ENCODE results near the gene SKAP1. TPM values are rescaled to one million over a fixed set of nuclear protein-coding genes. Genes with fewer than 3 reads are reported as not detected.

Gene SKAP1
- total and polyA plus RNA-seq, 2 of the 13 experiments (the other 11 are each of a cell fraction or from before 2014, with no cell fraction given), result 0.21 TPM; not detected in 1

DNA sequence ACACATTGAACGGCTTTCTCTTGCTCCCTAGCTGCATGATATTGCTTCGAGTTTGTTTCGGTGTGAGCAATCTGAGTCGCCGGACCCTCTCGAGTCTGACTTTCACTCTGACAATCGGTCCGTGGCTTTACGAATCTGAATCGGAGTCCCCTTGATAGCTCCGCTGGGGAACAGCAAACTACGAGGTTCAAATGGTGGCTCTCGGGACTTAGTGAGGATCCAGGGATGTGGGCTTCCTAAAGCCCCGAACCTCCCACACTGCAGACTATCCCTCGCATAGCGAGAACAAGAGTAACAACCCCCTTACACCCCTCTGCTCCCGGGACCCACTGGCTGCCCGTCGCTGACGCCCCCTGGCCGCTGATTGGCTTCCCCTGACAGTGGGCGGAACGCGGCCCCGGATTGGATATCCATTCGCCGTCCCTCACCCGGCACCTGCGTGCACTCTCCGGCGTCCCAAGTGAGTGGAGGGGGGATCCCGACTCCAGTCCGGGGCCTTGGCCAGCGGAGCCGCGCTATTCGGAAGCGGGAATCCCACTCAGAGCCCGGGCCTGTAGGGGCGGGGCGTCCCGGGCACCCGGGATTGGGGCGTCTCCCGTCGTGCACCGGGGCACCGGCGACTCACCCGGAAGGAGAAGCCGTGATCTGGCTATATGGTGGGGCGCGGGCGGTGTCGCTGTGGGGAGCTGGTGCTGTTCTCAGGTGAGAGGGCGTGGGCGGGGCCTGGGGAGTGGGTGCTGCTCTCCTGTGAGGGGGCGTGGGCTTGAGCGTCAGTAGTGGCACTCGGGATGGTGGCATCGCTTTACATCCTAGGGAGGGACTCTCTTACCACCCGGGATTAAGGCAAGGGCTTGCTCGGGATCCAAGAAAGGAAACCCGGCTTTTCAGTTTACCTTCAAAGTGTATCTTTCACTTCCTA is 322.6 kb downstream of the SKAP1 start, which contains the start of gene SNX11 (continued):
- TF ChIP-seq ZNF616 (CRISPR knock-in tag; IDR thresholded peaks at IDR 0.05; ENCODE audit: low read depth), result no peak; the same call in 1 of the 2 replicates
- peak; percentile 25 to 84; a peak in 3 of 4 replicates for TF ChIP-seq KLF16 (CRISPR knock-in tag; IDR thresholded peaks at IDR 0.05)
- peak; percentile 63; the same call in 1 of the 2 replicates for TF ChIP-seq KDM5A (IDR thresholded peaks at IDR 0.05; ENCODE audit: borderline replicate concordance, low read length)
- peak; percentile 86 for TF ChIP-seq NAIF1 (CRISPR knock-in tag; IDR thresholded peaks at IDR 0.05; ENCODE audit: borderline replicate concordance)
- TF ChIP-seq, protein P1, sequence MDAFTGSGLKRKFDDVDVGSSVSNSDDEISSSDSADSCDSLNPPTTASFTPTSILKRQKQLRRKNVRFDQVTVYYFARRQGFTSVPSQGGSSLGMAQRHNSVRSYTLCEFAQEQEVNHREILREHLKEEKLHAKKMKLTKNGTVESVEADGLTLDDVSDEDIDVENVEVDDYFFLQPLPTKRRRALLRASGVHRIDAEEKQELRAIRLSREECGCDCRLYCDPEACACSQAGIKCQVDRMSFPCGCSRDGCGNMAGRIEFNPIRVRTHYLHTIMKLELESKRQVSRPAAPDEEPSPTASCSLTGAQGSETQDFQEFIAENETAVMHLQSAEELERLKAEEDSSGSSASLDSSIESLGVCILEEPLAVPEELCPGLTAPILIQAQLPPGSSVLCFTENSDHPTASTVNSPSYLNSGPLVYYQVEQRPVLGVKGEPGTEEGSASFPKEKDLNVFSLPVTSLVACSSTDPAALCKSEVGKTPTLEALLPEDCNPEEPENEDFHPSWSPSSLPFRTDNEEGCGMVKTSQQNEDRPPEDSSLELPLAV (CRISPR knock-in tag; conservative IDR thresholded peaks at IDR 0.05; ENCODE audit: low read depth), result no peak
- TF ChIP-seq RARG (CRISPR knock-in tag; IDR thresholded peaks at IDR 0.05; ENCODE audit: low read depth), result no peak
- TF ChIP-seq ZNF282 (IDR thresholded peaks at IDR 0.05; ENCODE audit: partially characterized antibody), result no peak
- TF ChIP-seq ZNF724P (CRISPR knock-in tag; IDR thresholded peaks at IDR 0.05; ENCODE audit: borderline replicate concordance), result no peak; the same call in 1 of the 2 replicates
- TF ChIP-seq ZNF572 (CRISPR knock-in tag; IDR thresholded peaks at IDR 0.05), result peak; percentile 86; the same call in 1 of the 2 replicates
- TF ChIP-seq ADNP (CRISPR knock-in tag; IDR thresholded peaks at IDR 0.05), result no peak
- TF ChIP-seq ATM (IDR thresholded peaks at IDR 0.05; ENCODE audit: borderline replicate concordance), result no peak
- peak; percentile 60; the same call in 1 of the 2 replicates for TF ChIP-seq TSC22D2 (CRISPR knock-in tag; IDR thresholded peaks at IDR 0.05; ENCODE audit: borderline replicate concordance)
- TF ChIP-seq CEBPB (IDR thresholded peaks at IDR 0.05; ENCODE audit: borderline replicate concordance, low read depth, low read length), result no peak
- TF ChIP-seq FOXA3 (CRISPR knock-in tag; IDR thresholded peaks at IDR 0.05), result peak; percentile 15; the same call in 1 of the 2 replicates
- TF ChIP-seq, protein P2, sequence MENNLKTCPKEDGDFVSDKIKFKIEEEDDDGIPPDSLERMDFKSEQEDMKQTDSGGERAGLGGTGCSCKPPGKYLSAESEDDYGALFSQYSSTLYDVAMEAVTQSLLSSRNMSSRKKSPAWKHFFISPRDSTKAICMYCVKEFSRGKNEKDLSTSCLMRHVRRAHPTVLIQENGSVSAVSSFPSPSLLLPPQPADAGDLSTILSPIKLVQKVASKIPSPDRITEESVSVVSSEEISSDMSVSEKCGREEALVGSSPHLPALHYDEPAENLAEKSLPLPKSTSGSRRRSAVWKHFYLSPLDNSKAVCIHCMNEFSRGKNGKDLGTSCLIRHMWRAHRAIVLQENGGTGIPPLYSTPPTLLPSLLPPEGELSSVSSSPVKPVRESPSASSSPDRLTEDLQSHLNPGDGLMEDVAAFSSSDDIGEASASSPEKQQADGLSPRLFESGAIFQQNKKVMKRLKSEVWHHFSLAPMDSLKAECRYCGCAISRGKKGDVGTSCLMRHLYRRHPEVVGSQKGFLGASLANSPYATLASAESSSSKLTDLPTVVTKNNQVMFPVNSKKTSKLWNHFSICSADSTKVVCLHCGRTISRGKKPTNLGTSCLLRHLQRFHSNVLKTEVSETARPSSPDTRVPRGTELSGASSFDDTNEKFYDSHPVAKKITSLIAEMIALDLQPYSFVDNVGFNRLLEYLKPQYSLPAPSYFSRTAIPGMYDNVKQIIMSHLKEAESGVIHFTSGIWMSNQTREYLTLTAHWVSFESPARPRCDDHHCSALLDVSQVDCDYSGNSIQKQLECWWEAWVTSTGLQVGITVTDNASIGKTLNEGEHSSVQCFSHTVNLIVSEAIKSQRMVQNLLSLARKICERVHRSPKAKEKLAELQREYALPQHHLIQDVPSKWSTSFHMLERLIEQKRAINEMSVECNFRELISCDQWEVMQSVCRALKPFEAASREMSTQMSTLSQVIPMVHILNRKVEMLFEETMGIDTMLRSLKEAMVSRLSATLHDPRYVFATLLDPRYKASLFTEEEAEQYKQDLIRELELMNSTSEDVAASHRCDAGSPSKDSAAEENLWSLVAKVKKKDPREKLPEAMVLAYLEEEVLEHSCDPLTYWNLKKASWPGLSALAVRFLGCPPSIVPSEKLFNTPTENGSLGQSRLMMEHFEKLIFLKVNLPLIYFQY (CRISPR knock-in tag; IDR thresholded peaks at IDR 0.05; ENCODE audit: borderline replicate concordance), result no peak
- TF ChIP-seq ZSCAN21 (CRISPR knock-in tag; IDR thresholded peaks at IDR 0.05; ENCODE audit: borderline replicate concordance), result peak; percentile 19; the same call in 1 of the 2 replicates
- TF ChIP-seq SRSF1 (optimal IDR thresholded peaks at IDR 0.05; ENCODE audit: low read depth, low read length), result peak; percentile 58
- no peak for TF ChIP-seq ZNF30 (CRISPR knock-in tag; IDR thresholded peaks at IDR 0.05)
- TF ChIP-seq HDAC6 (IDR thresholded peaks at IDR 0.05; ENCODE audit: low read depth, low read length), result no peak
- 0 out of 2 replicates have a peak, but pooled peaks have one; percentile 15 for TF ChIP-seq KLF11 (CRISPR knock-in tag; IDR thresholded peaks at IDR 0.05)
- no peak for TF ChIP-seq SRF (IDR thresholded peaks at IDR 0.05; ENCODE audit: low read depth, low read length)
- TF ChIP-seq ZNF24 (IDR thresholded peaks at IDR 0.05), result no peak
- no peak for TF ChIP-seq BATF2 (CRISPR knock-in tag; IDR thresholded peaks at IDR 0.05)
- peak; percentile 70 for TF ChIP-seq ATF1 (CRISPR knock-in tag; IDR thresholded peaks at IDR 0.05)
- no peak for TF ChIP-seq PLRG1 (conservative IDR thresholded peaks at IDR 0.05)

Measured in HepG2 (cell line).